ENCODE results near the gene SAMD7. TPM values are rescaled to one million over a fixed set of nuclear protein-coding genes. Genes with fewer than 3 reads are reported as not detected.
A peak's percentile ranks its signal among the peaks of the same experiment; 100 is the strongest.

The SAMD7 gene
- total and polyA plus RNA-seq, 2 of the 13 experiments (the other 11 are each of a cell fraction or from before 2014, with no cell fraction given), result not detected

- TF ChIP-seq HES4 (CRISPR knock-in tag; IDR thresholded peaks at IDR 0.05; ENCODE audit: borderline replicate concordance) (no peak; the same call in 1 of the 2 replicates), PRMT3 (CRISPR knock-in tag; IDR thresholded peaks at IDR 0.05; ENCODE audit: borderline replicate concordance, low read depth) (peak; percentile 79; the same call in 1 of the 2 replicates), NONO (IDR thresholded peaks at IDR 0.05) (no peak), NONO (CRISPR knock-in tag; conservative IDR thresholded peaks at IDR 0.05) (peak; percentile 94), ESRRA (CRISPR knock-in tag; IDR thresholded peaks at IDR 0.05; ENCODE audit: low read depth) (no peak), ZMYM3 (CRISPR knock-in tag; IDR thresholded peaks at IDR 0.05) (no peak), KLF15 (CRISPR knock-in tag; IDR thresholded peaks at IDR 0.05; ENCODE audit: borderline replicate concordance) (no peak), HIVEP1 (CRISPR knock-in tag; IDR thresholded peaks at IDR 0.05) (no peak), SAP130 (CRISPR knock-in tag; IDR thresholded peaks at IDR 0.05; ENCODE audit: low read depth) (peak; percentile 82), DR1 (CRISPR knock-in tag; IDR thresholded peaks at IDR 0.05) (peak; percentile 84), ZBTB21 (CRISPR knock-in tag; IDR thresholded peaks at IDR 0.05) (peak; percentile 41; the same call in 1 of the 2 replicates), REPIN1 (CRISPR knock-in tag; IDR thresholded peaks at IDR 0.05; ENCODE audit: borderline replicate concordance, low read depth) (peak; percentile 90), ZNF674 (CRISPR knock-in tag; IDR thresholded peaks at IDR 0.05; ENCODE audit: low read depth) (no peak; the same call in 1 of the 2 replicates), ISX (CRISPR knock-in tag; conservative IDR thresholded peaks at IDR 0.05) (no peak; the same call in 1 of the 2 replicates), MXD4 (CRISPR knock-in tag; IDR thresholded peaks at IDR 0.05) (peak; percentile 74), ZNF33B (CRISPR knock-in tag; IDR thresholded peaks at IDR 0.05) (peak; percentile 62; the same call in 1 of the 2 replicates), ASH2L (IDR thresholded peaks at IDR 0.05; ENCODE audit: insufficient read length, low read depth, low read length) (peak; percentile 86), TBX2 (CRISPR knock-in tag; IDR thresholded peaks at IDR 0.05; ENCODE audit: borderline replicate concordance) (peak; percentile 81), ZNF761 (CRISPR knock-in tag; conservative IDR thresholded peaks at IDR 0.05) (0 out of 2 replicates have a peak, but pooled peaks have one; percentile 12), ZFAT (CRISPR knock-in tag; conservative IDR thresholded peaks at IDR 0.05) (no peak), KDM2A (CRISPR knock-in tag; IDR thresholded peaks at IDR 0.05; ENCODE audit: borderline replicate concordance, low read depth) (peak; percentile 94)
- TF ChIP-seq, protein P1, sequence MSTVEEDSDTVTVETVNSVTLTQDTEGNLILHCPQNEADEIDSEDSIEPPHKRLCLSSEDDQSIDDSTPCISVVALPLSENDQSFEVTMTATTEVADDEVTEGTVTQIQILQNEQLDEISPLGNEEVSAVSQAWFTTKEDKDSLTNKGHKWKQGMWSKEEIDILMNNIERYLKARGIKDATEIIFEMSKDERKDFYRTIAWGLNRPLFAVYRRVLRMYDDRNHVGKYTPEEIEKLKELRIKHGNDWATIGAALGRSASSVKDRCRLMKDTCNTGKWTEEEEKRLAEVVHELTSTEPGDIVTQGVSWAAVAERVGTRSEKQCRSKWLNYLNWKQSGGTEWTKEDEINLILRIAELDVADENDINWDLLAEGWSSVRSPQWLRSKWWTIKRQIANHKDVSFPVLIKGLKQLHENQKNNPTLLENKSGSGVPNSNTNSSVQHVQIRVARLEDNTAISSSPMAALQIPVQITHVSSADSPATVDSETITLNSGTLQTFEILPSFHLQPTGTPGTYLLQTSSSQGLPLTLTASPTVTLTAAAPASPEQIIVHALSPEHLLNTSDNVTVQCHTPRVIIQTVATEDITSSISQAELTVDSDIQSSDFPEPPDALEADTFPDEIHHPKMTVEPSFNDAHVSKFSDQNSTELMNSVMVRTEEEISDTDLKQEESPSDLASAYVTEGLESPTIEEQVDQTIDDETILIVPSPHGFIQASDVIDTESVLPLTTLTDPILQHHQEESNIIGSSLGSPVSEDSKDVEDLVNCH (CRISPR knock-in tag; IDR thresholded peaks at IDR 0.05), result no peak
- TF ChIP-seq, protein P2, sequence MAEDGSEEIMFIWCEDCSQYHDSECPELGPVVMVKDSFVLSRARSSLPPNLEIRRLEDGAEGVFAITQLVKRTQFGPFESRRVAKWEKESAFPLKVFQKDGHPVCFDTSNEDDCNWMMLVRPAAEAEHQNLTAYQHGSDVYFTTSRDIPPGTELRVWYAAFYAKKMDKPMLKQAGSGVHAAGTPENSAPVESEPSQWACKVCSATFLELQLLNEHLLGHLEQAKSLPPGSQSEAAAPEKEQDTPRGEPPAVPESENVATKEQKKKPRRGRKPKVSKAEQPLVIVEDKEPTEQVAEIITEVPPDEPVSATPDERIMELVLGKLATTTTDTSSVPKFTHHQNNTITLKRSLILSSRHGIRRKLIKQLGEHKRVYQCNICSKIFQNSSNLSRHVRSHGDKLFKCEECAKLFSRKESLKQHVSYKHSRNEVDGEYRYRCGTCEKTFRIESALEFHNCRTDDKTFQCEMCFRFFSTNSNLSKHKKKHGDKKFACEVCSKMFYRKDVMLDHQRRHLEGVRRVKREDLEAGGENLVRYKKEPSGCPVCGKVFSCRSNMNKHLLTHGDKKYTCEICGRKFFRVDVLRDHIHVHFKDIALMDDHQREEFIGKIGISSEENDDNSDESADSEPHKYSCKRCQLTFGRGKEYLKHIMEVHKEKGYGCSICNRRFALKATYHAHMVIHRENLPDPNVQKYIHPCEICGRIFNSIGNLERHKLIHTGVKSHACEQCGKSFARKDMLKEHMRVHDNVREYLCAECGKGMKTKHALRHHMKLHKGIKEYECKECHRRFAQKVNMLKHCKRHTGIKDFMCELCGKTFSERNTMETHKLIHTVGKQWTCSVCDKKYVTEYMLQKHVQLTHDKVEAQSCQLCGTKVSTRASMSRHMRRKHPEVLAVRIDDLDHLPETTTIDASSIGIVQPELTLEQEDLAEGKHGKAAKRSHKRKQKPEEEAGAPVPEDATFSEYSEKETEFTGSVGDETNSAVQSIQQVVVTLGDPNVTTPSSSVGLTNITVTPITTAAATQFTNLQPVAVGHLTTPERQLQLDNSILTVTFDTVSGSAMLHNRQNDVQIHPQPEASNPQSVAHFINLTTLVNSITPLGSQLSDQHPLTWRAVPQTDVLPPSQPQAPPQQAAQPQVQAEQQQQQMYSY (CRISPR knock-in tag; IDR thresholded peaks at IDR 0.05), result no peak
- TF ChIP-seq, protein P3, sequence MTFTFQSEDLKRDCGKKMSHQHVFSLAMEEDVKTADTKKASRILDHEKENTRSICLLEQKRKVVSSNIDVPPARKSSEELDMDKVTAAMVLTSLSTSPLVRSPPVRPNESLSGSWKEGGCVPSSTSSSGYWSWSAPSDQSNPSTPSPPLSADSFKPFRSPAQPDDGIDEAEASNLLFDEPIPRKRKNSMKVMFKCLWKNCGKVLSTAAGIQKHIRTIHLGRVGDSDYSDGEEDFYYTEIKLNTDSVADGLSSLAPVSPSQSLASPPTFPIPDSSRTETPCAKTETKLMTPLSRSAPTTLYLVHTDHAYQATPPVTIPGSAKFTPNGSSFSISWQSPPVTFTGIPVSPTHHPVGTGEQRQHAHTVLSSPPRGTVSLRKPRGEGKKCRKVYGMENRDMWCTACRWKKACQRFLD (CRISPR knock-in tag; IDR thresholded peaks at IDR 0.05; ENCODE audit: borderline replicate concordance), result no peak
These were observed 55.1 kb downstream of the SAMD7 start, which contains the start of gene SEC62 (continued) for GRCh38 chr3:169966428-169966950.
